ENCODE results near the gene TTLL9. TPM values are rescaled to one million over a fixed set of nuclear protein-coding genes. Genes with fewer than 3 reads are reported as not detected.
"Not testable (repeated sequence)": the region's sequence is repeated elsewhere in the genome, so short reads cannot be mapped to it uniquely, and the experiment has no call there.

TTLL9 gene
- total and polyA plus RNA-seq, 2 donors = 0.05 to 0.46 TPM

DNA sequence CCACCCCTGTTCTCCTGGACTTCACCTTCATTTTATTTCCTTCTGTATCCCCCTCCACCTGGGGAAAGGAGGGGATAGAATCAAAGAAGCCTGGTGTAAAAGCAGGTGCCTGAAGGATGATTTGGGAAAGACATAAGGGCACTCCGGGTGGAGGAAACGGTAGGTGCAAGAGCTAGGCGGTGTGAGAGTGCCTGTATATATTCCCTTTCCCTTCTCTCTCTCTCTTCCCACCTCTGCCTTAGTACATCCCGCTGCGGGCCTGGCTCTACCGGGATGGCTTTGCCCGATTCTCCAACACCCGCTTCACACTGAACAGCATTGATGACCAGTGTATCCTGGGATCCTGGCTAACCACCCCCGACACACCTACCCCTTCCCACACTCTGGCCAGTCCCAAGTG, 55.2 kb downstream of the TTLL9 start:
- WGBS = 91% methylated on average over 9 of the region's 9 CpGs
- H3K9me3 ChIP-seq (ENCODE audit: control insufficient read depth in 2 of 2, insufficient read depth in 1 of 2, low read length in 1 of 2) = no peaks in the 10 kb centered on the region
- H3K4me1 ChIP-seq (ENCODE audit: control insufficient read depth in 2 of 2, insufficient read depth in 2 of 2, low read length in 2 of 2) = no peaks in the 10 kb centered on the region
- no peaks in the 10 kb centered on the region for H3K36me3 ChIP-seq (ENCODE audit: control insufficient read depth in 2 of 2, insufficient read depth in 2 of 2, low read length in 1 of 2)
- DNase-seq (ENCODE audit: low read depth in 6 of 9, low spot score in 9 of 9) = no peak
- H3K27ac ChIP-seq (ENCODE audit: low read depth in 1 of 2, low read length in 1 of 2) = no peak overlapping the region
- no peak overlapping the region for H3K4me3 ChIP-seq (ENCODE audit: low read length in 2 of 2)
- no peaks in the 10 kb centered on the region for H3K27me3 ChIP-seq (ENCODE audit: control insufficient read depth in 2 of 2, insufficient read depth in 1 of 2, low read length in 1 of 2)

- H3K27ac ChIP-seq (ENCODE audit: low read depth in 1 of 2, low read length in 1 of 2) = no peak overlapping the region
- WGBS = 96% methylated on average over 2 of the region's 2 CpGs
- no peaks in the 10 kb centered on the region for H3K36me3 ChIP-seq (ENCODE audit: control insufficient read depth in 2 of 2, insufficient read depth in 2 of 2, low read length in 1 of 2)
- no peak overlapping the region for H3K4me3 ChIP-seq (ENCODE audit: low read length in 2 of 2)
- H3K4me1 ChIP-seq (ENCODE audit: control insufficient read depth in 2 of 2, insufficient read depth in 2 of 2, low read length in 2 of 2) = no peaks in the 10 kb centered on the region
- no peak for DNase-seq (ENCODE audit: low read depth in 6 of 9, low spot score in 9 of 9)
- no peaks in the 10 kb centered on the region for H3K9me3 ChIP-seq (ENCODE audit: control insufficient read depth in 2 of 2, insufficient read depth in 1 of 2, low read length in 1 of 2)
- H3K27me3 ChIP-seq (ENCODE audit: control insufficient read depth in 2 of 2, insufficient read depth in 1 of 2, low read length in 1 of 2) = no peaks in the 10 kb centered on the region
These were observed 56.1 kb downstream of the TTLL9 start for GRCh38 chr20:31926493-31926892.

DNA sequence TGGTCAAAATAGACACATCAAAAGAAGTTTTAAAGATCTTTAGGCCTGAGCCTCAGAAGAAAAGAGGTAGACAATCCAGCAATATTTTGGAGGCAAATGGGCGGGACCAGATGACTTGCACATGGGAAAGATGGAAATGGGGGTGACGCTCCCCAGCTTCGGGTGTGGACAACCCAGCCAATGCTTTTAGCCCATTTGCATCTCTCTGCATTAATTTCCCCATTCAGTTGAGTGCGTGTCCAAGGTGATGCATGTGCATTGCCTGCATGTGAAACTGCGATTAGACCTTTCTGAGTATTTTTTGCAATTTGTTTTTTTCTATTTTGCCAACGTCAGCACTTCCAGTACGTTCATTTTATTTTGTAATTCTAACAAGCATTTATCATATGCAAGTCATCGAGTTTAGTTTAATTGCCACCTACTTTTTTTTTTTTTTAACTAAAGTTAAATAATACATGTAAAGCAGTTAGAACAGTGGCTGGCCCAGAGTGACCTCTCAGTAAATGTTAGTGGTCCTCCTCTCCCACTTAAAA, 57.3 kb downstream of the TTLL9 start:
- no peak overlapping the region for H3K4me3 ChIP-seq (ENCODE audit: low read length in 2 of 2)
- no peaks in the 10 kb centered on the region for H3K4me1 ChIP-seq (ENCODE audit: control insufficient read depth in 2 of 2, insufficient read depth in 2 of 2, low read length in 2 of 2)
- H3K27me3 ChIP-seq (ENCODE audit: control insufficient read depth in 2 of 2, insufficient read depth in 1 of 2, low read length in 1 of 2) = no peaks in the 10 kb centered on the region
- DNase-seq (ENCODE audit: low read depth in 6 of 9, low spot score in 9 of 9) = no peak
- WGBS = 93% methylated on average over 8 of the region's 8 CpGs
- no peak overlapping the region for H3K27ac ChIP-seq (ENCODE audit: low read depth in 1 of 2, low read length in 1 of 2)
- H3K9me3 ChIP-seq (ENCODE audit: control insufficient read depth in 2 of 2, insufficient read depth in 1 of 2, low read length in 1 of 2) = no peaks in the 10 kb centered on the region
- no peaks in the 10 kb centered on the region for H3K36me3 ChIP-seq (ENCODE audit: control insufficient read depth in 2 of 2, insufficient read depth in 2 of 2, low read length in 1 of 2)

DNA sequence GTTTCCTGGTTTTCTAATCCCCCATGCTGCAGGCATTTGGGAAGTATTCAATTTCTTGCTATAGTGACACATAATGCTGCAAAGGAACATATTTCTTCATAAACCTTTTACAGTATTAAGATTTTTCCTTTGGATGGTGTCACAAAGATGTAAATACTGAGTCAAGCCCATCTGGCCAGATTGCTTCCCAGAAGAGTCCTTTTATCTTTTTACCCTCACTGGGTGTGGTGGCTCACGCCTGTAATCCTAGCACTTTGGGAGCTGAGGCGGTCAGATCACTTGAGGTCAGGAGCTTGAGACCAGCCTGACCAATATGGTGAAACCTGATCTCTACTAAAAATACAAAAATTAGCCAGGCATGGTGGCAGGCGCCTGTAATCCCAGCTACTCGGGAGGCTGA, 59.2 kb downstream of the TTLL9 start:
- not testable (repeated sequence) for H3K9me3 ChIP-seq (ENCODE audit: control insufficient read depth in 2 of 2, insufficient read depth in 1 of 2, low read length in 1 of 2); H3K36me3 ChIP-seq (ENCODE audit: control insufficient read depth in 2 of 2, insufficient read depth in 2 of 2, low read length in 1 of 2); H3K27me3 ChIP-seq (ENCODE audit: control insufficient read depth in 2 of 2, insufficient read depth in 1 of 2, low read length in 1 of 2); H3K27ac ChIP-seq (ENCODE audit: low read depth in 1 of 2, low read length in 1 of 2); H3K4me1 ChIP-seq (ENCODE audit: control insufficient read depth in 2 of 2, insufficient read depth in 2 of 2, low read length in 2 of 2); H3K4me3 ChIP-seq (ENCODE audit: low read length in 2 of 2); DNase-seq (ENCODE audit: low read depth in 6 of 9, low spot score in 9 of 9)
- 94% methylated on average over 4 of the region's 4 CpGs for WGBS

- Histone ChIP-seq H3K4me3 (ENCODE audit: low read length in 2 of 2) (no peak overlapping the region), H3K9me3 (ENCODE audit: control insufficient read depth in 2 of 2, insufficient read depth in 1 of 2, low read length in 1 of 2) (no peaks in the 10 kb centered on the region), H3K27me3 (ENCODE audit: control insufficient read depth in 2 of 2, insufficient read depth in 1 of 2, low read length in 1 of 2) (no peaks in the 10 kb centered on the region), H3K36me3 (ENCODE audit: control insufficient read depth in 2 of 2, insufficient read depth in 2 of 2, low read length in 1 of 2) (no peaks in the 10 kb centered on the region), H3K4me1 (ENCODE audit: control insufficient read depth in 2 of 2, insufficient read depth in 2 of 2, low read length in 2 of 2) (no peaks in the 10 kb centered on the region), H3K27ac (ENCODE audit: low read depth in 1 of 2, low read length in 1 of 2) (no peak overlapping the region)
- WGBS = 36% methylated on average over 5 of the region's 5 CpGs
- DNase-seq (ENCODE audit: low read depth in 6 of 9, low spot score in 9 of 9) = no peak
These were observed 60.3 kb downstream of the TTLL9 start for GRCh38 chr20:31930779-31931178.

GRCh38 chr20:31933698-31934097, 63.3 kb downstream of the TTLL9 start:
- no peak overlapping the region for H3K27ac ChIP-seq (ENCODE audit: low read depth in 1 of 2, low read length in 1 of 2)
- WGBS = 89% methylated on average over 10 of the region's 10 CpGs
- H3K4me3 ChIP-seq (ENCODE audit: low read length in 2 of 2) = no peak overlapping the region
- no peaks in the 10 kb centered on the region for H3K36me3 ChIP-seq (ENCODE audit: control insufficient read depth in 2 of 2, insufficient read depth in 2 of 2, low read length in 1 of 2)
- H3K4me1 ChIP-seq (ENCODE audit: control insufficient read depth in 2 of 2, insufficient read depth in 2 of 2, low read length in 2 of 2) = no peaks in the 10 kb centered on the region
- H3K27me3 ChIP-seq (ENCODE audit: control insufficient read depth in 2 of 2, insufficient read depth in 1 of 2, low read length in 1 of 2) = no peaks in the 10 kb centered on the region
- H3K9me3 ChIP-seq (ENCODE audit: control insufficient read depth in 2 of 2, insufficient read depth in 1 of 2, low read length in 1 of 2) = no peaks in the 10 kb centered on the region
- DNase-seq (ENCODE audit: low read depth in 6 of 9, low spot score in 9 of 9) = no peak

DNA sequence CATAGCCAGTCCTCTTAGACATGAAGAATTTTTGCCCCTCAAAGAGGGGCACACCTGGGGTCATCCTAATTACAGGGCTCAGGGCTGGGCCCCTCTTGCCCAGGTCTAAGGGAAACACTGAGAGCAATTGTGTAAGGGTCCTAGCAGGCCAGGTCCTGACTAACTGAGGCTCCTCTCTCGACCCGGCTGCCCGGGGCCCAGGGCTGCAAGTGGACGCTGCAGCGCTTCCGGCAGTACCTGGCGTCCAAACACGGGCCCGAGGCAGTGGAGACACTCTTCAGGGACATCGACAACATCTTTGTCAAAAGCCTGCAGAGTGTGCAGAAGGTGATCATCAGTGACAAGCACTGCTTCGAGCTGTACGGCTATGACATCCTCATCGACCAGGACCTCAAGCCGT, 64.1 kb downstream of the TTLL9 start:
- 96% methylated on average over 14 of the region's 14 CpGs for WGBS
- no peak for DNase-seq (ENCODE audit: low read depth in 6 of 9, low spot score in 9 of 9)

DNA sequence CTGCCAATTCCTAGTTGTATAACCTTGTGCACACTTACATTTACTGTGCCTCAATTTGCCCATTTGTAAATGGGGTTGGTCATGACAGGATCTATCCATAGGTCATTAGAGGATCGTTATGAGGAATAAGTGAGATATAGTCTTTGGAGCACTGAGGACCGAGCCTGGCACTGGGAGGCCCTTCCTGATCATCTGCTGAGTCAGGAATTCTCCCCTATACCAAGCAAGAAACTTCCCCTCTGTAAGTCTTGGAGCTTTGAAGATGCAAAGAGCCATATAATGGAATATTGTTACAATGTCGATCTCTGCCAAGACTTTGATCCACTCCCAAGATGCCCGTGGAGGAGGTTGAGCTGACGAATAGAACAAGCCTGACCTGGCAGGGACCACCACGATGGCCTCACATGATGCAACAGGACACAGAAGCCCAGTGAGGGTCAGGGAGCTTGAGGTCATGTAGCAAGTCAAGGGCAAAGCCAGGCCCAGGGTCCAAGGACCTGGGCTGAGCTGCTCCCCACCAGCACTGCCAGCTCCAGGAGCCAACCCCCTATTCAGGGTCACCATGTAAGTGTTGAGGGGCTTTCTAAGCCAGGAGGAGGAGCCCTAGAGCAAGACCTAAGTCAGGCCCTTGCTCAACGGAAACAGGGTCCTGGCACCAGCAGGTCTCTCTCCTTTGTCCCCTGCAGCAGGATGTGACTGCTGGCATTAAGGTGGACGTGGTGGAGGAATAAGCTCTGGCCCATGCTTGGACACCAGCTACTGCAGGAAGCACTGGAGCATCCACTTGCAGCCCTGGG, 64.7 kb downstream of the TTLL9 start:
- Histone ChIP-seq H3K9me3 (ENCODE audit: control insufficient read depth in 2 of 2, insufficient read depth in 1 of 2, low read length in 1 of 2) (no peaks in the 10 kb centered on the region), H3K27ac (ENCODE audit: low read depth in 1 of 2, low read length in 1 of 2) (no peak overlapping the region), H3K4me3 (ENCODE audit: low read length in 2 of 2) (no peak overlapping the region), H3K36me3 (ENCODE audit: control insufficient read depth in 2 of 2, insufficient read depth in 2 of 2, low read length in 1 of 2) (no peaks in the 10 kb centered on the region), H3K27me3 (ENCODE audit: control insufficient read depth in 2 of 2, insufficient read depth in 1 of 2, low read length in 1 of 2) (no peaks in the 10 kb centered on the region), H3K4me1 (ENCODE audit: control insufficient read depth in 2 of 2, insufficient read depth in 2 of 2, low read length in 2 of 2) (no peaks in the 10 kb centered on the region)
- DNase-seq (ENCODE audit: low read depth in 6 of 9, low spot score in 9 of 9) = peak in 2 of 9 donors; percentile 13 to 23
- 86% methylated on average over 8 of the region's 8 CpGs for WGBS

More for the DNA sequence above, 64.1 kb downstream of the TTLL9 start:
- Histone ChIP-seq H3K27ac (ENCODE audit: low read depth in 1 of 2, low read length in 1 of 2) (no peak overlapping the region), H3K36me3 (ENCODE audit: control insufficient read depth in 2 of 2, insufficient read depth in 2 of 2, low read length in 1 of 2) (no peaks in the 10 kb centered on the region), H3K4me3 (ENCODE audit: low read length in 2 of 2) (no peak overlapping the region), H3K27me3 (ENCODE audit: control insufficient read depth in 2 of 2, insufficient read depth in 1 of 2, low read length in 1 of 2) (no peaks in the 10 kb centered on the region), H3K4me1 (ENCODE audit: control insufficient read depth in 2 of 2, insufficient read depth in 2 of 2, low read length in 2 of 2) (no peaks in the 10 kb centered on the region), H3K9me3 (ENCODE audit: control insufficient read depth in 2 of 2, insufficient read depth in 1 of 2, low read length in 1 of 2) (no peaks in the 10 kb centered on the region)

- 91% methylated on average over 4 of the region's 4 CpGs for WGBS
- H3K27ac ChIP-seq (ENCODE audit: low read depth in 1 of 2, low read length in 1 of 2) = no peak overlapping the region
- H3K27me3 ChIP-seq (ENCODE audit: control insufficient read depth in 2 of 2, insufficient read depth in 1 of 2, low read length in 1 of 2) = no peaks in the 10 kb centered on the region
- no peaks in the 10 kb centered on the region for H3K9me3 ChIP-seq (ENCODE audit: control insufficient read depth in 2 of 2, insufficient read depth in 1 of 2, low read length in 1 of 2)
- no peaks in the 10 kb centered on the region for H3K4me1 ChIP-seq (ENCODE audit: control insufficient read depth in 2 of 2, insufficient read depth in 2 of 2, low read length in 2 of 2)
- H3K4me3 ChIP-seq (ENCODE audit: low read length in 2 of 2) = no peak overlapping the region
- H3K36me3 ChIP-seq (ENCODE audit: control insufficient read depth in 2 of 2, insufficient read depth in 2 of 2, low read length in 1 of 2) = no peaks in the 10 kb centered on the region
- no peak for DNase-seq (ENCODE audit: low read depth in 6 of 9, low spot score in 9 of 9)
These were observed 66.0 kb downstream of the TTLL9 start for GRCh38 chr20:31936420-31936819.
